ENCODE results near the gene BRMS1L.

The BRMS1L gene

DNA sequence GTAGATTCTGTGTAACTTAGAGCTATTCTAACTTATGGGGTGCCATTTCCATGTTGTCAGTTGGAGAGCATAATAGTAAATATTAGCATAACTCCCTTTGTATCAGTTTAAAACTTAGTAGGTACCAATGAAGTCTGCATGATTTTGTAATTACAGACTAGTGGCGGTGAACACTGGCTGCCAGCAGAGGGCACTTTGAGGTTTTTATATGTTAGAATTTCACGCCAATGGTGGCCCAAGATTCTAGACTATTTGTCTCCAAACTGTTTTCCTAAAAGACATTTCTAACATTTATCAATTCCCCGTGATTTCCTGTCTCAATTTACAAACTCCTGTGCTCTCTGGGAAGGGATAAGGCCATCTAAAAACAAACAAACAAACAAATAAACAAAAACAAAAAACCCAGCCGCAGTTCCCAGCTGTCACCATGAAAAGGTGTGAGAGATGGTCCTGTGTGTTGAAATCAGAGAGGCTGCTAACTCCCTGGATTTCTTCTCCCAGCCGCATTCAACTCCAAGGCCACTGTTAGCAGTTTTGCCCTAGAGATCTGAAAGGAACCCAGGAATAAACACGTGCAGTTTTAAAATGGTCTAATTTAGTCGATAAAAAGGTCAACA, 57.6 kb downstream of the BRMS1L start:
- H3K27ac ChIP-seq (ENCODE audit: insufficient read depth, low read length, poor library complexity, severe bottlenecking): no peak overlapping the region
- no peak for DNase-seq
- H3K27me3 ChIP-seq (replicated peaks; ENCODE audit: control insufficient read depth, insufficient read depth, low read length, poor library complexity, severe bottlenecking): no peaks in the 10 kb centered on the region
- no peaks in the 10 kb centered on the region for H3K9me3 ChIP-seq (ENCODE audit: control insufficient read depth, low read length)
- H3K4me1 ChIP-seq (ENCODE audit: control insufficient read depth, insufficient read depth, low read length, poor library complexity, severe bottlenecking): no peaks in the 10 kb centered on the region
- no peaks in the 10 kb centered on the region for H3K36me3 ChIP-seq (ENCODE audit: control insufficient read depth, insufficient read depth, low read length)
- H3K4me3 ChIP-seq (ENCODE audit: insufficient read depth, low read depth, low read length, poor library complexity, severe bottlenecking): no peak overlapping the region

DNA sequence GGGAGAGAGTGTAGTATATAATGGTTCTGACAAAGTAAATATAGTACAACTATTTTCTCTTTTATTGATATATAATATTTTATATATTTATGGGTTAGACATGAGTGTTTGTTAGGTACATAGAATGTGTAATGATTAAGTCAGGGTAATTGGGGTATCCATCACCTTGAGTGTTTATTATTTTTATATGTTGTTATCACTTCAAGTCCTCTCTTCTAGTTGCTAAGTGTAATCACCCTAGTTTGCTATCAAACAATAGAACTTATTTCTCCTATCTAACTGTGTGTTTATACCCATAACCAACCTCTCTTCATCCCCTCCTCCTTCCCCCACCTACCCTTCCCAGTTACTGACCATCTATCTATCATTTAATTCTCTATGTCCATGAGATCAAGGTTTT, 64.2 kb downstream of the BRMS1L start:
- Histone ChIP-seq H3K36me3 (ENCODE audit: control insufficient read depth, insufficient read depth, low read length) (no peaks in the 10 kb centered on the region), H3K27me3 (replicated peaks; ENCODE audit: control insufficient read depth, insufficient read depth, low read length, poor library complexity, severe bottlenecking) (no peaks in the 10 kb centered on the region), H3K9me3 (ENCODE audit: control insufficient read depth, low read length) (no peaks in the 10 kb centered on the region), H3K4me3 (ENCODE audit: insufficient read depth, low read depth, low read length, poor library complexity, severe bottlenecking) (no peak overlapping the region), H3K27ac (ENCODE audit: insufficient read depth, low read length, poor library complexity, severe bottlenecking) (no peak overlapping the region), H3K4me1 (ENCODE audit: control insufficient read depth, insufficient read depth, low read length, poor library complexity, severe bottlenecking) (no peaks in the 10 kb centered on the region)
- no peak for DNase-seq

DNA sequence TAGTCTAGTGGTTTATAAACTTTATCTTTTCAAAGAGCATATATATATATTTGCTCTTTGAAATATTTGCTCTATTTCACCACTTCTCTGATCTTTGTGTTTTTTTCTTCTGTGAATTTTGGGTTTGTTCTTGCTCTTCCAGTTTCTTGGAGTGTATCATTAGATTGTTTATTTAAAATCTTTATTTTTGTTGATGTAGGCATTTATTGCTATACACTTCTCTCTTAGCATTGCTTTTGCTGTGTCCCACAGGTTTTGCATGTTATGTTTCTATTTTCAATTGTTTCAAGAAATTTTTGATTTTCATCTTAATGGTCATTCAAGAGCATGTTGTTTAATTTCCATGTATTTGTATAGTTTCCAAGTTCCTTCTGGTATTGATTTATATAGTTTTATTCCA, 69.1 kb downstream of the BRMS1L start:
- no peak overlapping the region for H3K4me3 ChIP-seq (ENCODE audit: insufficient read depth, low read depth, low read length, poor library complexity, severe bottlenecking)
- H3K27ac ChIP-seq (ENCODE audit: insufficient read depth, low read length, poor library complexity, severe bottlenecking): no peak overlapping the region
- no peaks in the 10 kb centered on the region for H3K9me3 ChIP-seq (ENCODE audit: control insufficient read depth, low read length)
- H3K36me3 ChIP-seq (ENCODE audit: control insufficient read depth, insufficient read depth, low read length): no peaks in the 10 kb centered on the region
- no peaks in the 10 kb centered on the region for H3K4me1 ChIP-seq (ENCODE audit: control insufficient read depth, insufficient read depth, low read length, poor library complexity, severe bottlenecking)
- no peak for DNase-seq
- H3K27me3 ChIP-seq (replicated peaks; ENCODE audit: control insufficient read depth, insufficient read depth, low read length, poor library complexity, severe bottlenecking): no peaks in the 10 kb centered on the region

DNA sequence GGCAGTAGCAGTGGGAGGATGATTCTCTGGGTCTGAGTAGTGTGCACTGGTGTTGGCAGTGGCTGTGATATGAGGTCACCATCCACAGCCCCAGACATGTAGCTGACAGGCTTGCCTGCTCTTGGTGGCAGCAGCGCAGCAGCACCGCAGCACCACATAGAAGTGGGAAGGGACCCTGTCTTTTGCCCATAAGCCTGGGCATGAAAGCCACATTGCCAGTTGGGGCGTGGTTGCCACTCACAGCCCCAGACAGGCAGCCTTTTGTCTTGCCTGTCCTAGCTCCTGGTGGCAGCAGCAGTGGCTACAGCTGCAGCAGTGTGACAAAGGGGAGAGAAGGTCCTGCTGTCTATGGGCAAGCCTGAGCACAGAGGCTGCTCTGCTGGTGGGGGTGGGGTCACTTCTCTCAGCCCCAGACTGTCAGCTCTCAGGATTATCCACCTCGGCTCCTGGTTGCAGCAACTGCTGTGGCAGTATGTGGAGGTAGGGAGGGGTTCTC, 71.5 kb downstream of the BRMS1L start:
- H3K4me1 ChIP-seq (ENCODE audit: control insufficient read depth, insufficient read depth, low read length, poor library complexity, severe bottlenecking): no peaks in the 10 kb centered on the region
- H3K27ac ChIP-seq (ENCODE audit: insufficient read depth, low read length, poor library complexity, severe bottlenecking): no peak overlapping the region
- H3K36me3 ChIP-seq (ENCODE audit: control insufficient read depth, insufficient read depth, low read length): no peaks in the 10 kb centered on the region

DNA sequence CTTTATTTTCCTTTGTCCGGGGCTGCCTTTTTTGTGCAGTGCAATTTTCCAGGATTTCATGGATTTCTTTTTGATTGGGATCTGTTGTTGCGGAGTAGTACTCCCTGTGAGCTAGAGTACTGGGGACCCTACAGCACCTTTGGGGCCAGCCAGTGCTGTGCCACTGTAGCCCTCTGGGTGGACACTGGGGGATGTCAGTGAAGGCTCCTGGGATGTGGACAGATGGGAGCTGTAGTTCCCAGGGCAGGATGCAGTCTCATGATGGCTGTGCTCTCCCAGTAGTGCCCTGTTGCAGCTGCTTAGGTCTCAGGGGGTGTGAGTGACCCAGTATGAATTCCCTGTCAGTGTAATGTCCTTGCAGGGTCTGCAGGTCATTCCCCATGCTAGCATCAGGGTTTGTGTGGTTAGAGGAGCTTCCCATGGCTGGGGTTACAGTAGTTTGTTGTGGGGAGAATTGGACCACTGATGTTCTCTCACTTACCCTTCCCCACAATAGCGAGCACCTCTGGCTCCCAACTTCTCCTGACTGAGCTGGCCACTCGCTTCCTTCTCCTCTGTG, 72.2 kb downstream of the BRMS1L start:
- Histone ChIP-seq H3K9me3 (ENCODE audit: control insufficient read depth, low read length) (no peaks in the 10 kb centered on the region), H3K27me3 (replicated peaks; ENCODE audit: control insufficient read depth, insufficient read depth, low read length, poor library complexity, severe bottlenecking) (no peaks in the 10 kb centered on the region), H3K36me3 (ENCODE audit: control insufficient read depth, insufficient read depth, low read length) (no peaks in the 10 kb centered on the region), H3K27ac (ENCODE audit: insufficient read depth, low read length, poor library complexity, severe bottlenecking) (no peak overlapping the region), H3K4me1 (ENCODE audit: control insufficient read depth, insufficient read depth, low read length, poor library complexity, severe bottlenecking) (no peaks in the 10 kb centered on the region), H3K4me3 (ENCODE audit: insufficient read depth, low read depth, low read length, poor library complexity, severe bottlenecking) (no peak overlapping the region)
- no peak for DNase-seq

More for the DNA sequence above, 71.5 kb downstream of the BRMS1L start:
- Histone ChIP-seq H3K4me3 (ENCODE audit: insufficient read depth, low read depth, low read length, poor library complexity, severe bottlenecking) (no peak overlapping the region), H3K9me3 (ENCODE audit: control insufficient read depth, low read length) (no peaks in the 10 kb centered on the region), H3K27me3 (replicated peaks; ENCODE audit: control insufficient read depth, insufficient read depth, low read length, poor library complexity, severe bottlenecking) (no peaks in the 10 kb centered on the region)
- DNase-seq: no peak

DNA sequence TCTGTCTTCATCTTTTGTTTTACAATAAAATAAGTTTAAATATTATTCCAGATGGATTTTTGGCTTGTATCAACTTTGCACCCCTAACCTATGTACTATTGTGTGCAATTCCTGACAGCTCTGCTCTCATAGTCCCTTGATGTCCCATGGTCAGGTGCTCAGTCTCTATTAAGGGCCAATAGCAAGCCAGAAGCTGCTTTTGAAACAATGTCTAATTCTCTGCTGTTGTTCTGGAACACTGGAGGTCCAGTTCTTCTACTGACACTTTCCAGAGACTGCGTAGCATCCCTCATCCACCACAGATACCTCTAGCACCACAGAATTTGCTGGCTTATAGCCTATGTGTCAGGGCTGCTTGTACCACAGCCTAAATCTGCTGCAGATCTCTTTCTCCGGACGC, 74.6 kb downstream of the BRMS1L start:
- DNase-seq: no peak
- H3K27me3 ChIP-seq (replicated peaks; ENCODE audit: control insufficient read depth, insufficient read depth, low read length, poor library complexity, severe bottlenecking): no peaks in the 10 kb centered on the region
- no peak overlapping the region for H3K4me3 ChIP-seq (ENCODE audit: insufficient read depth, low read depth, low read length, poor library complexity, severe bottlenecking)
- H3K36me3 ChIP-seq (ENCODE audit: control insufficient read depth, insufficient read depth, low read length): no peaks in the 10 kb centered on the region
- H3K4me1 ChIP-seq (ENCODE audit: control insufficient read depth, insufficient read depth, low read length, poor library complexity, severe bottlenecking): no peaks in the 10 kb centered on the region
- no peaks in the 10 kb centered on the region for H3K9me3 ChIP-seq (ENCODE audit: control insufficient read depth, low read length)
- no peak overlapping the region for H3K27ac ChIP-seq (ENCODE audit: insufficient read depth, low read length, poor library complexity, severe bottlenecking)

DNA sequence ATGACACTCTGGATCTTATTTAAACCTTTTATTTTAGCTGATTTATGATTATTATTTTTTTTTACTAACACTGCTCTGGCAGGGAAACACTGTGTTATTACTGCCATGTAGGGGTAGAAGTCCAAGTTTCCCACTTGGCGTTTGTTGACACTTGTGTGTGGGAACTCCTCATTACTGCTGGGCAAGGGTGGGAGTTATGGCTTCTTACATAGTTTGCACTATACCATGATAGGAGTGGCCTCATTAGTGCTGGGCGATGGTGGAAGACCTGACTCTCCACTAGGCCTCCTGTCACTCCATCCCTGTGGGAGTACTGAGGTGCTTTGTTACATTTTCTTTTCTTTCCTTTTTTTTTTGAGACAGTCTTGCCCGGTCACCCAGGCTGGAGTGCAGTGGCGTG, 83.5 kb downstream of the BRMS1L start:
- H3K27ac ChIP-seq (ENCODE audit: insufficient read depth, low read length, poor library complexity, severe bottlenecking): no peak overlapping the region
- no peaks in the 10 kb centered on the region for H3K9me3 ChIP-seq (ENCODE audit: control insufficient read depth, low read length)
- no peak overlapping the region for H3K4me3 ChIP-seq (ENCODE audit: insufficient read depth, low read depth, low read length, poor library complexity, severe bottlenecking)
- no peaks in the 10 kb centered on the region for H3K36me3 ChIP-seq (ENCODE audit: control insufficient read depth, insufficient read depth, low read length)
- H3K27me3 ChIP-seq (replicated peaks; ENCODE audit: control insufficient read depth, insufficient read depth, low read length, poor library complexity, severe bottlenecking): no peaks in the 10 kb centered on the region
- no peaks in the 10 kb centered on the region for H3K4me1 ChIP-seq (ENCODE audit: control insufficient read depth, insufficient read depth, low read length, poor library complexity, severe bottlenecking)
- DNase-seq: no peak

DNA sequence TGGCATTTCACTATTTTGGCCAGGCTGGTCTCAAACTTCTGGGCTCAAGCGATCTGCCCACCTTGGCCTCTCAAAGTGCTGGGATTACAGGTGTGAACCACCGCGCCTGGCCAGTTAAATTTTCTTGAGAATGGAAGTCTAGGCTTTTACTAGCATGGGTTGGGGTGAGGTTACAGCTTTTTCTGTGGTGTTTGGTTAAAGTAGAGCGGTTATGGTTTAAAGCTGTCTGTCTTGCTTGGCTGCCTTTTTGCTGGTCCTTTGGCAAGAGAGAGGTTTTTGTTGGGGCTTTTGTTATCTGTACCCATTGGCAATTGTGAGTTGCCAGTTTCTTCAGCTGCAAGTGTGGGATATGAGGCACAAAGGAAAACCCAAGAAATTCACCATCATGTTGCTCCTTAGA, 84.1 kb downstream of the BRMS1L start:
- H3K9me3 ChIP-seq (ENCODE audit: control insufficient read depth, low read length): no peaks in the 10 kb centered on the region
- H3K27ac ChIP-seq (ENCODE audit: insufficient read depth, low read length, poor library complexity, severe bottlenecking): no peak overlapping the region
- H3K4me3 ChIP-seq (ENCODE audit: insufficient read depth, low read depth, low read length, poor library complexity, severe bottlenecking): no peak overlapping the region
- no peak for DNase-seq
- H3K36me3 ChIP-seq (ENCODE audit: control insufficient read depth, insufficient read depth, low read length): no peaks in the 10 kb centered on the region
- no peaks in the 10 kb centered on the region for H3K27me3 ChIP-seq (replicated peaks; ENCODE audit: control insufficient read depth, insufficient read depth, low read length, poor library complexity, severe bottlenecking)
- no peaks in the 10 kb centered on the region for H3K4me1 ChIP-seq (ENCODE audit: control insufficient read depth, insufficient read depth, low read length, poor library complexity, severe bottlenecking)

DNA sequence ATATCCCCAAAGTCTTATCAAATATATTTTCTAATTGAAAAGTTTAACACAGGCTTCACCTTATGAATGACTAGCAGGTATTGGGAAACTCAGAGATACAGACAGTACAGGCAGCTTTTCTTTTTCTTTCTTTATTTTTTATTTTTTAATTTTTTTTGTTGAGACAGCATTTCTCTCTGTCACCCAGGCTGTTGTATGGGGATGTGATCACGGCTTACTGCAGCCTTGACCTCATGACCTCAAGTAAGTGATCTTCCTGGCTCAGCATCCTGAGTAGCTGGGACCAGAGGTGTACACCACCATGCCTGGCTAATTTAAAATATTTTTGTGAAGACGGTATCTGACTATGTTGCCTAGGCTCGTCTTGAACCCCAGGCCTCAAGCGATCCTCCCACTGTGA, 85.0 kb downstream of the BRMS1L start:
- DNase-seq: no peak
- Histone ChIP-seq H3K4me3 (ENCODE audit: insufficient read depth, low read depth, low read length, poor library complexity, severe bottlenecking) (no peak overlapping the region), H3K27ac (ENCODE audit: insufficient read depth, low read length, poor library complexity, severe bottlenecking) (no peak overlapping the region), H3K27me3 (replicated peaks; ENCODE audit: control insufficient read depth, insufficient read depth, low read length, poor library complexity, severe bottlenecking) (no peaks in the 10 kb centered on the region), H3K9me3 (ENCODE audit: control insufficient read depth, low read length) (no peaks in the 10 kb centered on the region), H3K36me3 (ENCODE audit: control insufficient read depth, insufficient read depth, low read length) (no peaks in the 10 kb centered on the region), H3K4me1 (ENCODE audit: control insufficient read depth, insufficient read depth, low read length, poor library complexity, severe bottlenecking) (no peaks in the 10 kb centered on the region)

DNA sequence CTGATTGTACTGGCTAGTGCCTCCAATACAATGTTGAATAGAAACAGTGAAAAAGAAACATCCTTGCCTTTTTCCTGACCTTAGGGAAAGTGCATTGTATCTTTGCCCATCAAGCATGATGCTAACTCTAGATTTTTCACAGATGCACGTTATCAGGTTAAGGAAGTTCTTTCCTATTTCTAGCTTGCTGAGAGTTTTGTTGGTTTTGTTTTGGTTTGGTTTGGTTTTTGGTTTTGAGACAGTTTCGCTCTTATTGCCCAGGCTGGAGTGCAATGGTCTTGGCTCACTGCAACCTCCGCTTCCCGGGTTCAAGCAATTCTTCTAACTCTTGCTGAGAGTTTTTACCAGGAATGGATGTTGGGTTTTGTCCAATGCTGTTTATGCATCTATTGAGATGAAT, 89.0 kb downstream of the BRMS1L start:
- Histone ChIP-seq H3K27ac (ENCODE audit: insufficient read depth, low read length, poor library complexity, severe bottlenecking) (no peak overlapping the region), H3K4me1 (ENCODE audit: control insufficient read depth, insufficient read depth, low read length, poor library complexity, severe bottlenecking) (no peaks in the 10 kb centered on the region), H3K9me3 (ENCODE audit: control insufficient read depth, low read length) (no peaks in the 10 kb centered on the region), H3K27me3 (replicated peaks; ENCODE audit: control insufficient read depth, insufficient read depth, low read length, poor library complexity, severe bottlenecking) (no peaks in the 10 kb centered on the region), H3K4me3 (ENCODE audit: insufficient read depth, low read depth, low read length, poor library complexity, severe bottlenecking) (no peak overlapping the region), H3K36me3 (ENCODE audit: control insufficient read depth, insufficient read depth, low read length) (no peaks in the 10 kb centered on the region)
- no peak for DNase-seq
